Stimulated activated CD4-positive, alpha-beta T cell treated with anti-CD3 and anti-CD28 coated beads, Interleukin-4, amount 100 ng/mL, for 4 hours (primary cell): ENCODE measurements around the gene CES3.
"Not testable (repeated sequence)": the region's sequence is repeated elsewhere in the genome, so short reads cannot be mapped to it uniquely, and the experiment has no call there.

Experiments used
- DNase-seq, 2 experiments: peaks; one replicate each; pipeline ENCODE4 v3.0.0-alpha.2; 2020

The CES3 gene

GRCh38 chr16:66947302-66948065 lies 13.6 kb upstream of the CES3 start:
- DNase-seq = peak; percentile 75 to 76

DNA sequence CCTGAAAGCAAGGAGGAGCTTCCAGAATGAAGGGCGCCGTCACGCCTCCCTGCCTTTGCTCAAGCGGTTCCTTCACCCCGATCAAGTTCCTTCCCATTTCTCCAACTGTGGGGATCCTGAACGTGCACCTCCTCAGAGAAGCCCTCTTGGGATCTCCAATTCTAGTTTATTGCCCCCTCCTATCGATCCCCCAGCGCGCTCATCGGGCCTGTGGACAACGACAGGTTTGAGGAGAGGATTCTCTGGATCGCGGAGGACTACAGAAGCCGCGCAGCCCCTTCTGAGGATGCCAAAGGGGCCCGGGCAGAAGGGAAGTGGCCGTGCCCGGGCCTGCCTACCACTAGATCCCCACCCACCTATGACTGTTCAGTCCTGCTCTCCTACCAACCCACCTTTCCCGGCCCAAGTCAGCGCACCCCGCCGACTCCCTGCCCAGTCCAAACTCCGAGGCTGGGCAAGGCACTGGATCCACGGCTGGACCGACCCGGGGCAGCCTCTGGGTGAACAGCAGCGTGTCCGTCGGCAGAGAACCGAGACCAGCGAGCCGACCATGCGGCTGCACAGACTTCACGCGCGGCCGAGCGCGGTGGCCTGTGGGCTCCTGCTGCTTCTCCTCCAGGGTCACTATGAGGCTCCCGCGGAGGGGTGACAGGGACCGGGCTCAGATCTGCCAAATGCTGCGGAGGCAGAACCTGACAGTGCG lies 12.8 kb upstream of the CES3 start:
- no peak for DNase-seq

DNA sequence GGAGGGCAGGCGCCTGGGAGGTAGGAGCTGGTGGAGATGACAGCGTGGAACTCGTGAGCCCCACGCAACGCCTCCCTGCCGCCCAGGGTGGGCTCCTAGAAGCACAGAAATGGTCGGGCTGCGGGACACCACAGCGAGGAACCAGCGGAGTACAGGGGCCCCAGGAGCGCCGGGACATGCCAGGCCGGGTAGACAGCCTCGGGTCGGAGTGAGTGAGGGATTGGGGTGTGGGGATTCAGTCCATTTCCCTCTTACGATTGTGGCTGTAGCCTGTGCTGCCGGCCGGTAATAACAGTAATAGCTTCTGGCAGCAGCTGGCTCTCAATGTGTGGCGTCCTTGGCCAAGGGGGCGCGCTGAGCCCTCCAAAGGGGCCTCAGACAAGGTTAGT lies 12.2 kb upstream of the CES3 start:
- no peak for DNase-seq

GRCh38 chr16:66949472-66949871 lies 11.6 kb upstream of the CES3 start:
- DNase-seq = no peak

DNA sequence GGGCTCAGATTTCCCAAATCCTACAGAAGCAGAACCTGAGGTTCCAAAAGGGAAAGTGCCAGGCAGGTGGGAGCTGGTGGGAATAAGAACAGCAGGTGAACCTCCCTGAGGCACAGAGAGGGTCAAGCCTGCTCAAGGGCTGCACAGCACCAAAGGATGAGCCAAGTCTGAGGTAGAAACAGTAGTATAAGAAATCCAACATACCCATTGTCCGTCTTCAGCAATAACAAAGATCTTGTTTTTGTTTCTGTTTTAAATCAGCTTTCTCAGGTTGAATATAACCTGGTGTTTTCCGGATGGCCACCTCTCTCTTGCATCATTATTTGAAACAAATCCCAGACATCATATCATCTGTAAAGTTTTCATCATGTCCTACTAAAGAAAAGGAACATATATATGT lies 10.6 kb upstream of the CES3 start:
- DNase-seq = no peak

- DNase-seq = no peak
Observed at GRCh38 chr16:66950971-66951790, 9.9 kb upstream of the CES3 start.

- no peak for DNase-seq
Observed at GRCh38 chr16:66952430-66953110, 8.5 kb upstream of the CES3 start.

GRCh38 chr16:66953462-66954096 lies 7.5 kb upstream of the CES3 start:
- no peak for DNase-seq

- DNase-seq = peak; percentile 71 to 72
Observed at GRCh38 chr16:66954097-66954659, 6.9 kb upstream of the CES3 start.

- DNase-seq = not testable (repeated sequence)
Observed at GRCh38 chr16:66955363-66956153, 5.5 kb upstream of the CES3 start.

DNA sequence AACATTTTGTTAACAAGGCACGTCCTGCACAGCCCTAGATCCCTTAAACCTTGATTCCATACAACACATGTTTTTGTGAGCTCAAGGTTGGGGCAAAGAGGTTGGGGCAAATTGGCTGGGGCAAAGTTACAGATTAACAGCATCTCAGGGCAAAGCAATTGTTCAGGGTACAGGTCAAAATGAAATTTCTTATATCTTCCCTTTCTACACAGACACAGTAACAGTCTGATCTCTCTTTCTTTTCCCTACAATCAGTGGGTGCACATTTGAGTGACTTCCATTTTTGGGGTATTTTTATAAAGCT lies 5.0 kb upstream of the CES3 start:
- DNase-seq = not testable (repeated sequence)

- no peak for DNase-seq
Observed at GRCh38 chr16:66958857-66959703, 2.0 kb upstream of the CES3 start.

GRCh38 chr16:66959704-66960161 lies 1.3 kb upstream of the CES3 start:
- no peak for DNase-seq

GRCh38 chr16:66960270-66960669 lies 796 bp upstream of the CES3 start:
- no peak for DNase-seq

- no peak for DNase-seq
Observed at GRCh38 chr16:66961914-66962313, 848 bp downstream of the CES3 start.

DNA sequence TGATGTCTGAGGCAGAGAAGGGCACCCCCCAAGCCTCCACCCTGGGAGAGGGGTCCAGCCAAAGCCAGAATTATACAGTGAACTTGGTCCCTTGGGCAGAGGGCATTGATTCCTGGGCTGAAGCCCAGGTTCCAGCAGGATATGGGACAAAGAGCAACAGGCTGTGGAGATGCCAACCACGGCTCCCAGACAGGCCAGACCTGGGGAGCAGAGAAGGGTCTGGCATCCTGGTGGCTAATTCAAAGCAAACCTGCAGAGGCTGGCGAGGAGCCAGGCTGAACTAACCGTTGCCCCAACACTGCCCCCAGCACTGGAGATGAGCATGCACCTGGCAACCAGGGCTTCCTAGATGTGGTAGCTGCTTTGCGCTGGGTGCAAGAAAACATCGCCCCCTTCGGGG lies 3.0 kb downstream of the CES3 start:
- DNase-seq = no peak

GRCh38 chr16:66968847-66969246 lies 7.8 kb downstream of the CES3 start:
- DNase-seq = no peak

DNA sequence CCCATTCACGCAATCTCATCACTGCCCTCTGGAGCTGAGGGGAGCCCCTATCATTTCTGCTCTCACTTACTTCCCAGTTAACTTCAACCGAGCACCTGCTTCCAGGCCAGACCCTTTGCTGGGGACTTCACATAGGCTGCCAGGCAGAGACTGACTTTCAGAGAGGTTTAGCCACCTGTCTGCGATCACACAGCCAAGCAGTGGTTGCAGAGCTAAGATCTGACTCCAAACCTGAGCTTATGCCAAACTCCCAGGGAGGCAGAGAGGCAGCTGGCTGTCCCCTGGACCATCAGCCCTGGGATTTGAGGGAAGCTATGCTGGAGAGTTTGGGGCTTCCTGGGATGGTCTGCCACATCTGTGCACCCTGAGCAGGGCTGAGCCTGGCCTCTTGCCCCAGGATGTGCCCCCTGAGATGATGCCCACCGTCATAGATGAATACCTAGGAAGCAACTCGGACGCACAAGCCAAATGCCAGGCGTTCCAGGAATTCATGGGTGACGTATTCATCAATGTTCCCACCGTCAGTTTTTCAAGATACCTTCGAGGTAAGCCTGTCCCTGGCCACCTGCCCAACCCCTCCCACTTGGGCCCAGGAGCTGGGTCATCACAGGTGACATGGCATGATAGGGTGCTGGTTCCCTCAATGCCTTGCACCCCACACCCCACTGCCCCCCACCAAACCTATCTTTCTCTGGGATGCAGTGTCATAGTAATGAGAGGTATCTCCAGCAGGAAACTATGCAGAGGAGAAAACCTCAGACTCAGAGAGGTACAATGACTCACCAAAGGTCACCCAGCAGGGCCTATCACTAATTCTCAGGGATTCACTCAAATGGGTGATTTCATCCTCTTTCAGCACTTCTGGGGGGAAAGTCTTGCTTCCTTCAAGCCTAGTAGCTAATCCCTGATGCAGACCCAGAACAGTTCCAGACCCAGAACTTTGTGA lies 10.0 kb downstream of the CES3 start:
- DNase-seq = no peak

- DNase-seq = no peak
Observed at GRCh38 chr16:66972983-66973382, 11.9 kb downstream of the CES3 start.
